ENCODE data around the gene EIF4H. TPM values are rescaled to one million over a fixed set of nuclear protein-coding genes. Genes with fewer than 3 reads are reported as not detected.
"Not testable (repeated sequence)": the region's sequence is repeated elsewhere in the genome, so short reads cannot be mapped to it uniquely, and the experiment has no call there.

Gene EIF4H
- total RNA-seq, 1 donor from 2014 or later: 213 TPM

DNA sequence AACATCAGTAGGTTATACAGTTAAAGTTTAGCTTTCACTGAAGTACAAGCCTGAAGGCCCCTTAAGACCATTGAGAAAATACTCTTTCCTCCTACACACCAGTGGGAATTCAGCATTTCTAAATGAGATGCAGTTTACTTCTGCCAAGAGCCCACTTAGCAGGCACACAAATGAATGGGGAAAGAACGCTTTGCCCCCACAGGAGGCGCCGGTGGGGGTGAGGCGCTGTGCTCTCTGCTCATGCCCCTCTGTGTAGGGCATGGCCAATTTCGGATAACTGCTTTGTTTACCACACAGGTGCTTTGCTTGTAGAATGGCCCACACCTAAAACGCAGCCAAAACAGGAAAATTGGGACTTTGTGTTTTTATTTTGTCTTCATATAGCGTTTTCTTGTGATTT is 19.8 kb downstream of the EIF4H start:
- no peak for TF ChIP-seq CTCF (IDR thresholded peaks at IDR 0.05; ENCODE audit: unreplicated experiment)
- Mint-ChIP-seq H3K9me3 (ENCODE audit: low read depth) (no peaks in the 10 kb centered on the region), H3K4me3 (ENCODE audit: low read depth) (no peak overlapping the region), H3K4me1 (ENCODE audit: low read depth) (no peaks in the 10 kb centered on the region), H3K36me3 (ENCODE audit: insufficient read depth) (peaks cover 21% of the 10 kb centered on the region), H3K27me3 (no peaks in the 10 kb centered on the region), H3K27ac (no peak overlapping the region)
- no peak for DNase-seq (ENCODE audit: low spot score, unreplicated experiment)

GRCh38 chr7:74194686-74195085 is 20.5 kb downstream of the EIF4H start:
- no peak for DNase-seq (ENCODE audit: low spot score, unreplicated experiment)
- Mint-ChIP-seq H3K27ac (no peak overlapping the region), H3K36me3 (ENCODE audit: insufficient read depth) (peaks cover 23% of the 10 kb centered on the region), H3K4me1 (ENCODE audit: low read depth) (no peaks in the 10 kb centered on the region), H3K4me3 (ENCODE audit: low read depth) (no peak overlapping the region), H3K9me3 (ENCODE audit: low read depth) (no peaks in the 10 kb centered on the region), H3K27me3 (no peaks in the 10 kb centered on the region)
- no peak for TF ChIP-seq CTCF (IDR thresholded peaks at IDR 0.05; ENCODE audit: unreplicated experiment)

DNA sequence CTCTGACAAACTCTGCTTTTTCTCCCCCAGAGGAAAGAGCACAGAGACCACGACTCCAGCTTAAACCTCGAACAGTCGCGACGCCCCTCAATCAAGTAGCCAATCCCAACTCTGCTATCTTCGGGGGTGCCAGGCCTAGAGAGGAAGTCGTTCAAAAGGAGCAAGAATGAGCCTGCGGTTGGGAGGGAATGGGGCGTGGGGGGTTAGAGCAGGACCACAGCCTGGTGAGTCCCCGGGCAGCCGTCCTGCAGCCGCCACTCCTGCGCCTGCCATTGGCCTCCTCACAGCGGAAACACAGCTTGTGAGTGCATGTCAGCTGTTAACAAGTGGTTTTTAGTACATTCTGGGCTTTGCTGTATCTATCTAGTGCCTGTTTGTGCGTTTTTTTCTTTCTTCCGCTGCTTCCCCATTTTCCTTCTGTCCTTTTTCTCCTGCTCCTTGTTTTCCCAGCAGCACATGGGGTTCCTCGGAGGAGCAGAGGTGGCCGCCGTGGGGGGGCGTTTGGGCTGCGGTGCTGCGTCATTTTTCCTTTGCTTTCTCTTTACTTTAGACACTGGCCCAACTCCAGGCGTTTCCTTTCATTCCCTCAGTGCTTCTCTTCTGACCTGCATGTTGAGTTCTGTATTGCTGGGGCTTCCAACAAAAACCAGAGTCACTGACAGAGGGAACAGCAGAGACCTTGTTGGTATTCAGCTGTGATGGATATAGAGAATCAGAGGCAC is 21.1 kb downstream of the EIF4H start:
- H3K4me1 Mint-ChIP-seq (ENCODE audit: low read depth); H3K9me3 Mint-ChIP-seq (ENCODE audit: low read depth); DNase-seq (ENCODE audit: low spot score, unreplicated experiment); H3K27me3 Mint-ChIP-seq; H3K4me3 Mint-ChIP-seq (ENCODE audit: low read depth); H3K27ac Mint-ChIP-seq: not testable (repeated sequence)
- H3K36me3 Mint-ChIP-seq (ENCODE audit: insufficient read depth): peaks cover 21% of the 10 kb centered on the region

DNA sequence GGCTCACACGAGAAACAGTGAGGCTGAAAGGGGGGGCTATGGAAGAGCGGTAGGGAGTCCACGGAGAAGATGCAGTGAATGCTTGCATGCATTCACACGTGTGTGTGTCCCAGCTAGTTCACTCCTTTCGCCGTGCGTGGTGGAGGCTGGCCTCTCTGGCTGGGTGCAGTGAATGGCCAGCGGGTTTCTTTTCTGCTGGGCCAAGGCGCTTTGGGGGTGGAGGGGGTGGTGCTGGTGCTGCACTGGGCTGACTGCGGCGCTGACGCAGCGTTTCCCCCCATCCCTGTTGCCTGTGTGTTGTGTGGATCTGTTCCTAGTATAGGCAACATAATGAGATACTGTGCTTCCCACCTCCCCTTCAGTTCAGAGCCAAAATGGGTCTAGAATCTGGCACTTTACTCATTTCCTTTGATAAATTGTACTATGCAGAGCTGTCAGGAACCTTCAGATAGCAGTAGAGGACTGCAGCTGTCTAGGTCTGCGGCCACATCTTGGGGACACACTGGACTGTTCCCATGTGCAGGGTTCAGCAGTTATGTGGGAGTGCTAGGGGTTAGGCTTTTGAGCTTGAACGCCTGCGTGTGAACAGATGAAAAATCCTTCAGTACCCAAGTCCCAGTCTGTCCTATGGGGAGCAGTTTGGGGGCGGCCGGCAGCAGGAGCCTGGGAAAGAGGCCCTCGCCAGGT is 22.0 kb downstream of the EIF4H start:
- DNase-seq (ENCODE audit: low spot score, unreplicated experiment); H3K27ac Mint-ChIP-seq; H3K27me3 Mint-ChIP-seq; H3K9me3 Mint-ChIP-seq (ENCODE audit: low read depth); H3K4me1 Mint-ChIP-seq (ENCODE audit: low read depth); H3K4me3 Mint-ChIP-seq (ENCODE audit: low read depth): not testable (repeated sequence)
- H3K36me3 Mint-ChIP-seq (ENCODE audit: insufficient read depth): peaks cover 21% of the 10 kb centered on the region

DNA sequence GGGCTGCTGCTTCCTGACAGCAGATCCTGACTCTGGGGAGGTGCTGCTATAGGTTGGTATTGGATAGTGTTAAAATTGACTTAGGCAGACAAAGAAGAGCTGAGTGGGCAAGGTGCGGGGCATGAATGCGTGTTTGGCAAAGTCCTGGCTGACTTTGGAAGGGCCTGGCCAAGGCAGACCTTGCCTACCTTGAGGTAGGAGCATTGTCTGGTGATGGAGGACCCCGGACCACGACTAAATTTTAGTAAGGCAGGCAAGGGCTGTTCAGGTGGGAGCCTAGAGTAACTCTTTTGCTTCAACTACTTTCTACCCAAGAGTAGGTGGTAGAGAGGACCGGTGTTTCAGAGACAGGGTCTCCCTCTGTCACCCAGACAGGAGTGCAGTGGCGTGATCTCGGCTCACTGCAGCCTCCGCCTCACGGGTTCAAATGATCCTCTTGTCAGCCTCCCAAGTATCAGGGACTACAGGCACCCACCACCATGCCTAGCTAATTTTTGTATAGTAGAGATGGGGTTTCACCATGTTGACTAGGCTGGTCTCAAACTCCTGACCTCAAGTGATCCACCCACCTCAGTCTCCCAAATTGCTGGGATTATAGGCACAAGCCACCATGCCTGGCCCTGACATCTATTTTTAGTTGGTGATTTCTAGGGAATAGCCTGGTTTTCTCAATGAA is 23.4 kb downstream of the EIF4H start:
- Mint-ChIP-seq H3K4me1 (ENCODE audit: low read depth) (no peaks in the 10 kb centered on the region), H3K9me3 (ENCODE audit: low read depth) (no peaks in the 10 kb centered on the region), H3K36me3 (ENCODE audit: insufficient read depth) (peaks cover 17% of the 10 kb centered on the region), H3K27ac (no peak overlapping the region), H3K27me3 (no peaks in the 10 kb centered on the region), H3K4me3 (ENCODE audit: low read depth) (no peak overlapping the region)
- no peak for TF ChIP-seq CTCF (IDR thresholded peaks at IDR 0.05; ENCODE audit: unreplicated experiment)
- DNase-seq (ENCODE audit: low spot score, unreplicated experiment): no peak

DNA sequence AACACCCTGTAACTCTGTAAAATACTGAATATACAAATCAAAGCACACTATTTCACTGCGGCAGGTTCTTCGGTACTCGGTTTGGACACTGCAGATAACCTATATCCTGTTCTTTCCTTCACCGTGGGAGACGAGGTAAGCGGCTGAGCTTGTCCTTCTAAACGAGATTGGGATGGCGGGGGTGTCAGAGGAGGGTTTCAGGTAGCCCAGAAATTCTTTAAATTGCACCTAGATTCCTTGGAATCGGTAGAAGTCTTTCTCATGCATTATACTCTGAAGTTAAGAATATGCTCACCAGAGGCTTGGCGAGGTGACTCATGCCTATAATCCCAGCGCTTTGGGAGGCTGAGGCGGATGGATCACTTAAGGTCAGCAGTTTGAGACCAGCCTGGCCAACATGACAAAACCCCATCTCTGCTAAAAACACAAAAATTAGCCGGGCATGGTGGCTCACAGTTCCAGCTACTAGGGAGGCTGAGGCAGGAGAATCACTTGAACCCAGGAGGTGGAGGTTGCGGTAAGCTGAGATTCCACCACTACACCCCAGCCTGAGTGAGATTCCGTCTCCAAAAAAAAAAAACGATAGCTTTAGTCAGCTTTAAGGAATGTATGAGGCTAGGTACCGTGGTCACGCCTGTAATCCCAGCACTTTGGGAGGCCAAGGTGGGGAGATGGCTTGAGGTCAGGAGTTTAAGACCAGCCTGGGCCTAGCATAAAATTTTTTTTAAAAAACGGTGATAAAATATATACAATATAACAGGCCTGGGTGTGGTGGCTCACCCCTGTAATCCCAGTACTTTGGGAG is 25.6 kb downstream of the EIF4H start:
- no peak for TF ChIP-seq CTCF (IDR thresholded peaks at IDR 0.05; ENCODE audit: unreplicated experiment)
- no peaks in the 10 kb centered on the region for H3K9me3 Mint-ChIP-seq (ENCODE audit: low read depth)
- no peak overlapping the region for H3K4me3 Mint-ChIP-seq (ENCODE audit: low read depth)
- peak overlapping the region; percentile 25 for H3K27ac Mint-ChIP-seq
- no peak for DNase-seq (ENCODE audit: low spot score, unreplicated experiment)
- H3K36me3 Mint-ChIP-seq (ENCODE audit: insufficient read depth): peaks cover 9% of the 10 kb centered on the region
- peaks cover 5% of the 10 kb centered on the region for H3K27me3 Mint-ChIP-seq
- no peaks in the 10 kb centered on the region for H3K4me1 Mint-ChIP-seq (ENCODE audit: low read depth)
